Natural killer cell (primary cell): Measurements from ENCODE around the gene PSME4. TPM values are rescaled to one million over a fixed set of nuclear protein-coding genes. Genes with fewer than 3 reads are reported as not detected.

Source experiments
- ATAC-seq, 3 donors: fragments of 150-1000 bp in 2 of 3; fragments of 200-7000 bp in 1 of 3; cut with Tn5 transposase; 1 replicate in 1 of 3; 2 replicates in 2 of 3; pipeline ENCODE4 v1.10.0; 2021; ENCODE audit warnings: mild to moderate bottlenecking in 2 of 3, moderate library complexity in 2 of 3
- DNase-seq, 2 donors: peaks; one replicate each; pipeline versions ENCODE4 v3.0.0 to v3.0.0-alpha.2; 2013 to 2021; ENCODE audit warnings: mixed read lengths in 1 of 2
- H3K27ac ChIP-seq: one replicate; pipeline ENCODE4 v1.5.1; 2013; ENCODE audit warnings: mild to moderate bottlenecking, low read length
- H3K27me3 ChIP-seq: one replicate; pipeline ENCODE4 v1.6.1; 2013; ENCODE audit warnings: low read length; ENCODE audit not compliant: control insufficient read depth, insufficient read depth
- H3K36me3 ChIP-seq: one replicate; pipeline ENCODE4 v1.6.1; 2013; ENCODE audit warnings: low read length; ENCODE audit not compliant: control insufficient read depth, insufficient read depth
- H3K4me1 ChIP-seq: one replicate; pipeline ENCODE4 v1.6.1; 2013; ENCODE audit warnings: low read length; ENCODE audit not compliant: control insufficient read depth, insufficient read depth
- H3K4me3 ChIP-seq: one replicate; pipeline ENCODE4 v1.5.1; 2013; ENCODE audit warnings: low read length
- H3K9me3 ChIP-seq: one replicate; pipeline ENCODE4 v1.6.1; 2013; ENCODE audit warnings: low read length; ENCODE audit not compliant: control insufficient read depth, insufficient read depth
- H3K27ac Mint-ChIP-seq, 2 donors: one replicate each; pipeline ENCODE4 v1.8.0; 2022; ENCODE audit warnings: mild to moderate bottlenecking in 2 of 2, mixed read lengths in 2 of 2, moderate library complexity in 1 of 2
- H3K27me3 Mint-ChIP-seq, 2 donors: one replicate each; pipeline ENCODE4 v1.8.0; 2022; ENCODE audit warnings: low read depth in 2 of 2, mixed read lengths in 2 of 2
- H3K36me3 Mint-ChIP-seq: one replicate; pipeline ENCODE4 v1.8.0; 2022; ENCODE audit warnings: mixed read lengths
- H3K4me1 Mint-ChIP-seq, 2 donors: one replicate each; pipeline ENCODE4 v1.8.0; 2022; ENCODE audit warnings: mixed read lengths in 2 of 2
- H3K4me3 Mint-ChIP-seq: one replicate; pipeline ENCODE4 v1.8.0; 2022; ENCODE audit warnings: mild to moderate bottlenecking, moderate library complexity, mixed read lengths
- H3K9me3 Mint-ChIP-seq, 2 donors: one replicate each; pipeline ENCODE4 v1.8.0; 2022; ENCODE audit warnings: mixed read lengths in 2 of 2
- WGBS: methylation state at CpG from one replicate; pipeline ENCODE4 v1.1.7; 2013; ENCODE audit warnings: missing lambda C conversion rate; ENCODE audit not compliant: insufficient coverage; 5-methylcytosine and 5-hydroxymethylcytosine counted together
- intact Hi-C: fragments of 100-400 bp; cut with micrococcal nuclease; formaldehyde crosslinking; loops from one replicate; pipeline ENCODE4 v1.14.2; 2022
- total RNA-seq, 4 donors: library from RNA; stranded (reverse); fragments of 120-200 nt in 1 of 4; gene quantifications; one replicate each; pipeline versions ENCODE4 v1.2.3 to v1.2.4, GENCODE V29; 2013 to 2022
- TF ChIP-seq, protein P1 (sequence below): fragments of 200-600 bp; IDR thresholded peaks from one replicate; pipeline ENCODE4 v1.8.0; 2022; ENCODE audit warnings: antibody characterized with exemption

PSME4 gene, protein sequence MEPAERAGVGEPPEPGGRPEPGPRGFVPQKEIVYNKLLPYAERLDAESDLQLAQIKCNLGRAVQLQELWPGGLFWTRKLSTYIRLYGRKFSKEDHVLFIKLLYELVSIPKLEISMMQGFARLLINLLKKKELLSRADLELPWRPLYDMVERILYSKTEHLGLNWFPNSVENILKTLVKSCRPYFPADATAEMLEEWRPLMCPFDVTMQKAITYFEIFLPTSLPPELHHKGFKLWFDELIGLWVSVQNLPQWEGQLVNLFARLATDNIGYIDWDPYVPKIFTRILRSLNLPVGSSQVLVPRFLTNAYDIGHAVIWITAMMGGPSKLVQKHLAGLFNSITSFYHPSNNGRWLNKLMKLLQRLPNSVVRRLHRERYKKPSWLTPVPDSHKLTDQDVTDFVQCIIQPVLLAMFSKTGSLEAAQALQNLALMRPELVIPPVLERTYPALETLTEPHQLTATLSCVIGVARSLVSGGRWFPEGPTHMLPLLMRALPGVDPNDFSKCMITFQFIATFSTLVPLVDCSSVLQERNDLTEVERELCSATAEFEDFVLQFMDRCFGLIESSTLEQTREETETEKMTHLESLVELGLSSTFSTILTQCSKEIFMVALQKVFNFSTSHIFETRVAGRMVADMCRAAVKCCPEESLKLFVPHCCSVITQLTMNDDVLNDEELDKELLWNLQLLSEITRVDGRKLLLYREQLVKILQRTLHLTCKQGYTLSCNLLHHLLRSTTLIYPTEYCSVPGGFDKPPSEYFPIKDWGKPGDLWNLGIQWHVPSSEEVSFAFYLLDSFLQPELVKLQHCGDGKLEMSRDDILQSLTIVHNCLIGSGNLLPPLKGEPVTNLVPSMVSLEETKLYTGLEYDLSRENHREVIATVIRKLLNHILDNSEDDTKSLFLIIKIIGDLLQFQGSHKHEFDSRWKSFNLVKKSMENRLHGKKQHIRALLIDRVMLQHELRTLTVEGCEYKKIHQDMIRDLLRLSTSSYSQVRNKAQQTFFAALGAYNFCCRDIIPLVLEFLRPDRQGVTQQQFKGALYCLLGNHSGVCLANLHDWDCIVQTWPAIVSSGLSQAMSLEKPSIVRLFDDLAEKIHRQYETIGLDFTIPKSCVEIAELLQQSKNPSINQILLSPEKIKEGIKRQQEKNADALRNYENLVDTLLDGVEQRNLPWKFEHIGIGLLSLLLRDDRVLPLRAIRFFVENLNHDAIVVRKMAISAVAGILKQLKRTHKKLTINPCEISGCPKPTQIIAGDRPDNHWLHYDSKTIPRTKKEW (N-terminal part only)
- 100 to 1,000 TPM; 140 to 149 (median 141) TPM for total RNA-seq
- 107 TPM for total RNA-seq (2013)

DNA sequence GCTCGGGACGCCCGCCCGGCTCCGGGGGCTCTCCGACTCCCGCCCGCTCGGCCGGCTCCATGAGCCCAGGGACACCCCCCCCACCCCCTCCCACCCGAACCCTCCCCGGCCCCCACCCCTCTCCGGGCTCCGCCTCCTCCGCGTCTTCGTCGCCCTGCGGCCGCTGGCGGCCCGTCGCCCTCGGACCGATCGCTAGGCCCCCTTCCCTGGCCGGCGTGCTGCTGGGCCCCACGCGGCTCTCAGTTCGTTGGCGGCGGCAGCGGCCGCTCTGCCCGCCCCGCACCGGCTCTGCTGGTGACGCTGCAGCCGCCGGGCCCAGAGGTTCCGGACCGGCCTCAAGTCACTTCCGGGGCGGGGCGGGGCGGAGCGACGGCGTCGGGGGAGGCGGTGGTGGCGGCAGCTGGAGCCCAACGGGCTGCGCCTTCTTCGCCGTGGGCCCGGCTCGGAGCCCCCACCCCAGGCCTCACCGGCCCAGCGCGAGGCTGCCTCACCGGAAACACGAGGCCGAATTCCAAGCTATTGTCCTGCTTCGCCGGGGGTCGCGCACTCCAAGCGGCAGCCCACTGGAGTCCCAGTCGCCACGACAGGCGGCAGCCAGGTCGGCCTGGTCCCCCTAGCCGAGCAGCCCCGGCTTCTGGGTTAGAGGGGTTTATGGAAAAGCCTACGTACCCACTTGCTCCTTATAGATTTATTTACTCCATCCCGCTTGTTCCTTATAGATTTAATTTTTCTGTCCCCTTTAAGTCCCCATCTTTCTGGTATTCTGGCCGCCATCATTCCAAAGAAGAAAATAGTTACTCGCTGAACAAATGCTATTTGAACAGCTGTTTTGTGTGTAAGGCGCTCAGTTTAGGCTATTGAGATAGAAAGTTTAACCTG, at the start of gene PSME4:
Gene PSME4 (minus strand): TSS at position 270 of the 879 bp plus-strand sequence. CDS start 209 bp downstream, at position 61.
- TF ChIP-seq, protein P1, sequence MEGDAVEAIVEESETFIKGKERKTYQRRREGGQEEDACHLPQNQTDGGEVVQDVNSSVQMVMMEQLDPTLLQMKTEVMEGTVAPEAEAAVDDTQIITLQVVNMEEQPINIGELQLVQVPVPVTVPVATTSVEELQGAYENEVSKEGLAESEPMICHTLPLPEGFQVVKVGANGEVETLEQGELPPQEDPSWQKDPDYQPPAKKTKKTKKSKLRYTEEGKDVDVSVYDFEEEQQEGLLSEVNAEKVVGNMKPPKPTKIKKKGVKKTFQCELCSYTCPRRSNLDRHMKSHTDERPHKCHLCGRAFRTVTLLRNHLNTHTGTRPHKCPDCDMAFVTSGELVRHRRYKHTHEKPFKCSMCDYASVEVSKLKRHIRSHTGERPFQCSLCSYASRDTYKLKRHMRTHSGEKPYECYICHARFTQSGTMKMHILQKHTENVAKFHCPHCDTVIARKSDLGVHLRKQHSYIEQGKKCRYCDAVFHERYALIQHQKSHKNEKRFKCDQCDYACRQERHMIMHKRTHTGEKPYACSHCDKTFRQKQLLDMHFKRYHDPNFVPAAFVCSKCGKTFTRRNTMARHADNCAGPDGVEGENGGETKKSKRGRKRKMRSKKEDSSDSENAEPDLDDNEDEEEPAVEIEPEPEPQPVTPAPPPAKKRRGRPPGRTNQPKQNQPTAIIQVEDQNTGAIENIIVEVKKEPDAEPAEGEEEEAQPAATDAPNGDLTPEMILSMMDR = no peak
- intact Hi-C loops = loop anchor here (1.0 kb wide), 1 partner anchor 23 kb away; no protein-coding TSS in a partner anchor
- peaks cover 27% of the 10 kb centered on the region for H3K4me1 ChIP-seq
- DNase-seq = peak; percentile 91 to 94
- Mint-ChIP-seq H3K4me1 (peaks cover 50 to 54% of the 10 kb centered on the region in 2 donors), H3K4me3 (peak within 1 kb of the TSS; percentile 96), H3K9me3 (no peaks in the 10 kb centered on the region), H3K27ac (peak within 1 kb of the TSS; percentile 94), H3K27me3 (no peaks in the 10 kb centered on the region), H3K36me3 (peaks cover 7% of the 10 kb centered on the region)
- peak within 1 kb of the TSS; percentile 92 for H3K4me3 ChIP-seq
- peak; percentile 89 to 97 (median 92) for ATAC-seq
- no peaks in the 10 kb centered on the region for H3K27me3 ChIP-seq
- under 1% methylated on average over 78 of the region's 81 CpGs for WGBS
- H3K36me3 ChIP-seq = peaks cover 9% of the 10 kb centered on the region
- H3K27ac ChIP-seq = peak within 1 kb of the TSS; percentile 89
- H3K9me3 ChIP-seq = no peaks in the 10 kb centered on the region

DNA sequence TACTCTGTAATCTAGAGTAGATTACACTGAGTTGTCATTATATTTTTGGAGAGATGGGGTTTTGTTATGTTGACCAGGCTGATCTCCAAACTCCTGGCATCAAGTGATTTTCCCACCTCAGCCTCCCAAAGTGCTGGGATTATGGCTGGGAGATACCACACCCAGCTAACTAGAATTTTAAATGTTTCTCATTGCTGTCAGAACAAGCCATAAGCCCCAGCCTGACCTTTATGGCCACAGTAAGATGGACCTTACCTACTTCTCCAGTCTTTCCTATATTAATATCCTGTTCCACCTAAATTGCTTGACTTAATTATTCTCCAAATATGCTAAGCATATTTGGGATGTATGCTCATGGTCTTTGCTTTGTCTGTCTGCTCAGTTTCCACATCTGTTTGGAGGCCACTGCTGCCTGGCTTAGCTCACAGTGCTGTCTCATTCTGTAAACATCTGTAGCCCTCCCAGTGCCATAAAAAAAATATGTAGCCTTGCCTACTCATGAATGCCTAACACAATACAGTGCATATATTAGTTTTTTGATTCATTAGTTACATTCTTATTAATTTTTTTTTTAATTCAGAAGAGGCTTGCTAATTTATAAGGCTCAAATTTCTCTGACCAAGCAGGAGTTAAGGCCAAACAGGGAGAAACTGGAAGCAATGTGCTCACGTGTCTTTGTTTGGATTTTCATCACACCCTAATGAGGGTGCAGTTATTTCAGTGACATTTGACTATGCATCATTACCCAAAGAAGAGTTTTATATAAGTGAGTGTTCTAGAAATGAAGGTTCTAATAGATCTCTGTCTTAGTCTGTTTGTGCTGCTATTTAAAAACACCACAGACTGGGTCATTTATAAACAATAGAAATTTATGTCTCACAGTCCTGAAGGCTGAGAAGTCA, 45.3 kb upstream of the PSME4 start:
- peaks cover 8% of the 10 kb centered on the region for H3K36me3 Mint-ChIP-seq
- peaks cover 19% of the 10 kb centered on the region for H3K4me1 ChIP-seq
- intact Hi-C loops = no loop called here
- no peaks in the 10 kb centered on the region for H3K27me3 ChIP-seq
- peaks cover 24 to 29% of the 10 kb centered on the region in 2 donors for H3K4me1 Mint-ChIP-seq
- peak overlapping the region in 1 of 2 donors; percentile 77 for H3K27ac Mint-ChIP-seq
- no peaks in the 10 kb centered on the region for H3K36me3 ChIP-seq
- H3K27ac ChIP-seq = no peak overlapping the region
- TF ChIP-seq, protein P1 = no peak
- H3K9me3 ChIP-seq = peaks cover 3% of the 10 kb centered on the region
- H3K4me3 Mint-ChIP-seq = no peak overlapping the region
- H3K4me3 ChIP-seq = no peak overlapping the region
- H3K9me3 Mint-ChIP-seq = peaks cover 2 to 4% of the 10 kb centered on the region in 2 donors
- H3K27me3 Mint-ChIP-seq = no peaks in the 10 kb centered on the region
- DNase-seq (no peak), ATAC-seq (no peak)
- WGBS = 78% methylated on average over 1 of the region's 1 CpG
